Measurements from ENCODE around the gene CDK5RAP3.
A peak's percentile ranks its signal among the peaks of the same experiment; 100 is the strongest.

- peak in 1 of 3 donors; percentile 49 for TF ChIP-seq CTCF (IDR thresholded peaks at IDR 0.05)
- no peak for TF ChIP-seq POLR2A (IDR thresholded peaks at IDR 0.05)
Measured at GRCh38 chr17:47946929-47947397, 23.9 kb upstream of the CDK5RAP3 start.

Data from lower leg skin (tissue), 3 donors.